NK-92 treated with Interleukin-12 subunit alpha and Interleukin-12 subunit beta, amount 100 ng/mL, for 24 hours (cell line): ENCODE measurements around the gene FMNL1.

Experiments
- DNase-seq: peaks from one replicate; lab custom pipeline; 2025; lab: John Stamatoyannopoulos, UW

FMNL1 gene

GRCh38 chr17:45282683-45283644 lies 61.3 kb downstream of the FMNL1 start:
- DNase-seq = no peak

GRCh38 chr17:45283711-45284110 lies 62.0 kb downstream of the FMNL1 start:
- DNase-seq = no peak

- no peak for DNase-seq
Measured at GRCh38 chr17:45284176-45285140, 62.8 kb downstream of the FMNL1 start.

GRCh38 chr17:45286286-45286685 lies 64.6 kb downstream of the FMNL1 start:
- DNase-seq = no peak

GRCh38 chr17:45287526-45288500 lies 66.1 kb downstream of the FMNL1 start:
- no peak for DNase-seq

- DNase-seq = no peak
Measured at GRCh38 chr17:45288825-45289224, 67.1 kb downstream of the FMNL1 start.

GRCh38 chr17:45289301-45290268 lies 67.9 kb downstream of the FMNL1 start:
- DNase-seq = no peak

GRCh38 chr17:45290269-45290765 lies 68.6 kb downstream of the FMNL1 start:
- no peak for DNase-seq

GRCh38 chr17:45291171-45291805 lies 69.6 kb downstream of the FMNL1 start:
- DNase-seq = no peak

- DNase-seq = no peak
Measured at GRCh38 chr17:45292696-45293412, 71.2 kb downstream of the FMNL1 start.

GRCh38 chr17:45293413-45294211 lies 71.9 kb downstream of the FMNL1 start:
- DNase-seq = no peak

- no peak for DNase-seq
Measured at GRCh38 chr17:45294506-45294905, 72.8 kb downstream of the FMNL1 start.

- DNase-seq = no peak
Measured at GRCh38 chr17:45296003-45296832, 74.5 kb downstream of the FMNL1 start.

GRCh38 chr17:45296833-45297124 lies 75.1 kb downstream of the FMNL1 start:
- DNase-seq = no peak
